ENCODE data around the gene PCSK2.

PCSK2 gene

GRCh38 chr20:17295151-17295726 is 68.4 kb downstream of the PCSK2 start:
- no peak for TF ChIP-seq POLR2AphosphoS5 (IDR thresholded peaks at IDR 0.05; ENCODE audit: low read depth, low read length)
- TF ChIP-seq POLR2A (IDR thresholded peaks at IDR 0.05; ENCODE audit: low read depth, low read length): no peak
- no peak for TF ChIP-seq POU2F2 (IDR thresholded peaks at IDR 0.05; ENCODE audit: low read depth, low read length)
- no peak for TF ChIP-seq TAF1 (IDR thresholded peaks at IDR 0.05; ENCODE audit: low read depth, low read length)
- TF ChIP-seq SPI1 (IDR thresholded peaks at IDR 0.05; ENCODE audit: low read depth, low read length): no peak
- no peak for TF ChIP-seq PAX5 (IDR thresholded peaks at IDR 0.05; ENCODE audit: insufficient read depth, low read length, severe bottlenecking)
- no peak for DNase-seq (ENCODE audit: insufficient read length, low spot score)
- no peak for FAIRE-seq

GRCh38 chr20:17295991-17296390 is 69.2 kb downstream of the PCSK2 start:
- FAIRE-seq: no peak
- TF ChIP-seq PAX5 (IDR thresholded peaks at IDR 0.05; ENCODE audit: insufficient read depth, low read length, severe bottlenecking) (no peak), POU2F2 (IDR thresholded peaks at IDR 0.05; ENCODE audit: low read depth, low read length) (no peak), POLR2AphosphoS5 (IDR thresholded peaks at IDR 0.05; ENCODE audit: low read depth, low read length) (no peak), TAF1 (IDR thresholded peaks at IDR 0.05; ENCODE audit: low read depth, low read length) (no peak), POLR2A (IDR thresholded peaks at IDR 0.05; ENCODE audit: low read depth, low read length) (no peak), SPI1 (IDR thresholded peaks at IDR 0.05; ENCODE audit: low read depth, low read length) (no peak)

GRCh38 chr20:17298171-17298570 is 71.3 kb downstream of the PCSK2 start:
- FAIRE-seq (no peak), DNase-seq (ENCODE audit: insufficient read length, low spot score) (no peak)
- TF ChIP-seq TAF1 (IDR thresholded peaks at IDR 0.05; ENCODE audit: low read depth, low read length) (no peak), SPI1 (IDR thresholded peaks at IDR 0.05; ENCODE audit: low read depth, low read length) (no peak), POU2F2 (IDR thresholded peaks at IDR 0.05; ENCODE audit: low read depth, low read length) (no peak), POLR2A (IDR thresholded peaks at IDR 0.05; ENCODE audit: low read depth, low read length) (no peak), PAX5 (IDR thresholded peaks at IDR 0.05; ENCODE audit: insufficient read depth, low read length, severe bottlenecking) (no peak), POLR2AphosphoS5 (IDR thresholded peaks at IDR 0.05; ENCODE audit: low read depth, low read length) (no peak)

More at GRCh38 chr20:17295991-17296390, 69.2 kb downstream of the PCSK2 start:
- DNase-seq (ENCODE audit: insufficient read length, low spot score): no peak

GRCh38 chr20:17298751-17299150 is 71.9 kb downstream of the PCSK2 start:
- no peak for FAIRE-seq
- TF ChIP-seq SPI1 (IDR thresholded peaks at IDR 0.05; ENCODE audit: low read depth, low read length): no peak
- TF ChIP-seq POLR2A (IDR thresholded peaks at IDR 0.05; ENCODE audit: low read depth, low read length): no peak
- no peak for TF ChIP-seq PAX5 (IDR thresholded peaks at IDR 0.05; ENCODE audit: insufficient read depth, low read length, severe bottlenecking)
- TF ChIP-seq POU2F2 (IDR thresholded peaks at IDR 0.05; ENCODE audit: low read depth, low read length): no peak
- TF ChIP-seq POLR2AphosphoS5 (IDR thresholded peaks at IDR 0.05; ENCODE audit: low read depth, low read length): no peak
- no peak for TF ChIP-seq TAF1 (IDR thresholded peaks at IDR 0.05; ENCODE audit: low read depth, low read length)
- no peak for DNase-seq (ENCODE audit: insufficient read length, low spot score)

- FAIRE-seq (no peak), DNase-seq (ENCODE audit: insufficient read length, low spot score) (no peak)
- TF ChIP-seq POU2F2 (IDR thresholded peaks at IDR 0.05; ENCODE audit: low read depth, low read length): no peak
- TF ChIP-seq POLR2A (IDR thresholded peaks at IDR 0.05; ENCODE audit: low read depth, low read length): no peak
- no peak for TF ChIP-seq TAF1 (IDR thresholded peaks at IDR 0.05; ENCODE audit: low read depth, low read length)
- TF ChIP-seq POLR2AphosphoS5 (IDR thresholded peaks at IDR 0.05; ENCODE audit: low read depth, low read length): no peak
- no peak for TF ChIP-seq SPI1 (IDR thresholded peaks at IDR 0.05; ENCODE audit: low read depth, low read length)
- no peak for TF ChIP-seq PAX5 (IDR thresholded peaks at IDR 0.05; ENCODE audit: insufficient read depth, low read length, severe bottlenecking)
Observed at GRCh38 chr20:17300113-17300512, 73.3 kb downstream of the PCSK2 start.

GRCh38 chr20:17304774-17305173 is 77.9 kb downstream of the PCSK2 start:
- TF ChIP-seq POU2F2 (IDR thresholded peaks at IDR 0.05; ENCODE audit: low read depth, low read length) (no peak), POLR2A (IDR thresholded peaks at IDR 0.05; ENCODE audit: low read depth, low read length) (no peak), TAF1 (IDR thresholded peaks at IDR 0.05; ENCODE audit: low read depth, low read length) (no peak), POLR2AphosphoS5 (IDR thresholded peaks at IDR 0.05; ENCODE audit: low read depth, low read length) (no peak), SPI1 (IDR thresholded peaks at IDR 0.05; ENCODE audit: low read depth, low read length) (no peak), PAX5 (IDR thresholded peaks at IDR 0.05; ENCODE audit: insufficient read depth, low read length, severe bottlenecking) (no peak)
- DNase-seq (ENCODE audit: insufficient read length, low spot score) (no peak), FAIRE-seq (no peak)

- TF ChIP-seq POU2F2 (IDR thresholded peaks at IDR 0.05; ENCODE audit: low read depth, low read length) (no peak), POLR2A (IDR thresholded peaks at IDR 0.05; ENCODE audit: low read depth, low read length) (no peak), SPI1 (IDR thresholded peaks at IDR 0.05; ENCODE audit: low read depth, low read length) (no peak), POLR2AphosphoS5 (IDR thresholded peaks at IDR 0.05; ENCODE audit: low read depth, low read length) (no peak), TAF1 (IDR thresholded peaks at IDR 0.05; ENCODE audit: low read depth, low read length) (no peak), PAX5 (IDR thresholded peaks at IDR 0.05; ENCODE audit: insufficient read depth, low read length, severe bottlenecking) (no peak)
- FAIRE-seq (no peak), DNase-seq (ENCODE audit: insufficient read length, low spot score) (no peak)
Observed at GRCh38 chr20:17306427-17306826, 79.6 kb downstream of the PCSK2 start.

GRCh38 chr20:17314264-17314663 is 87.4 kb downstream of the PCSK2 start:
- no peak for TF ChIP-seq PAX5 (IDR thresholded peaks at IDR 0.05; ENCODE audit: insufficient read depth, low read length, severe bottlenecking)
- TF ChIP-seq SPI1 (IDR thresholded peaks at IDR 0.05; ENCODE audit: low read depth, low read length): no peak
- TF ChIP-seq TAF1 (IDR thresholded peaks at IDR 0.05; ENCODE audit: low read depth, low read length): no peak
- no peak for TF ChIP-seq POLR2A (IDR thresholded peaks at IDR 0.05; ENCODE audit: low read depth, low read length)
- TF ChIP-seq POLR2AphosphoS5 (IDR thresholded peaks at IDR 0.05; ENCODE audit: low read depth, low read length): no peak
- no peak for TF ChIP-seq POU2F2 (IDR thresholded peaks at IDR 0.05; ENCODE audit: low read depth, low read length)
- DNase-seq (ENCODE audit: insufficient read length, low spot score): no peak
- FAIRE-seq: no peak

GRCh38 chr20:17315407-17316231 is 88.8 kb downstream of the PCSK2 start:
- TF ChIP-seq POU2F2 (IDR thresholded peaks at IDR 0.05; ENCODE audit: low read depth, low read length) (no peak), POLR2A (IDR thresholded peaks at IDR 0.05; ENCODE audit: low read depth, low read length) (no peak), POLR2AphosphoS5 (IDR thresholded peaks at IDR 0.05; ENCODE audit: low read depth, low read length) (no peak), SPI1 (IDR thresholded peaks at IDR 0.05; ENCODE audit: low read depth, low read length) (no peak), PAX5 (IDR thresholded peaks at IDR 0.05; ENCODE audit: insufficient read depth, low read length, severe bottlenecking) (no peak), TAF1 (IDR thresholded peaks at IDR 0.05; ENCODE audit: low read depth, low read length) (no peak)
- no peak for DNase-seq (ENCODE audit: insufficient read length, low spot score)
- no peak for FAIRE-seq

All from GM12891 (cell line).